GM18511 (cell line): ENCODE results near the gene SPTBN1.
A peak's percentile ranks its signal among the peaks of the same experiment; 100 is the strongest.

Experiments
- ATAC-seq: cut with Tn5 transposase; IDR thresholded peaks from one replicate; pipeline ENCODE4 v1.9.1; 2021; ENCODE audit warnings: mild to moderate bottlenecking, moderate library complexity; ENCODE audit not compliant: unreplicated experiment

Gene SPTBN1

DNA sequence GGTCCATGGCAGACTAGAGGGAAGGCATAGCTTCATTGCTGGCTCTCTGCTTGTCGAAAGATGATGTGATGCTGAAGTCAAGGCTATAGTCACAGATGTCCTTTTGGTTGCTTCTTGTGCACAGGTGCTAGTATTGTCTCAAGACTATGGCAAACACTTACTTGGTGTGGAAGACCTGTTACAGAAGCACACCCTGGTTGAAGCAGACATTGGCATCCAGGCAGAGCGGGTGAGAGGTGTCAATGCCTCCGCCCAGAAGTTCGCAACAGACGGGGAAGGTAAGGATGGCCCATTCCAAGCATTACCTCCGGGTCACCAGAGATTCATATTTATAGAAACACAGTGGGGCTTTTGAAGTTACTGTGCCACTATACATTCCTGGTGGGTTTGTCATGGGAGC, 171.8 kb downstream of the SPTBN1 start:
- ATAC-seq = no peak

GRCh38 chr2:54628418-54628817, 172.3 kb downstream of the SPTBN1 start:
- no peak for ATAC-seq

GRCh38 chr2:54628957-54629356, 172.8 kb downstream of the SPTBN1 start:
- no peak for ATAC-seq

DNA sequence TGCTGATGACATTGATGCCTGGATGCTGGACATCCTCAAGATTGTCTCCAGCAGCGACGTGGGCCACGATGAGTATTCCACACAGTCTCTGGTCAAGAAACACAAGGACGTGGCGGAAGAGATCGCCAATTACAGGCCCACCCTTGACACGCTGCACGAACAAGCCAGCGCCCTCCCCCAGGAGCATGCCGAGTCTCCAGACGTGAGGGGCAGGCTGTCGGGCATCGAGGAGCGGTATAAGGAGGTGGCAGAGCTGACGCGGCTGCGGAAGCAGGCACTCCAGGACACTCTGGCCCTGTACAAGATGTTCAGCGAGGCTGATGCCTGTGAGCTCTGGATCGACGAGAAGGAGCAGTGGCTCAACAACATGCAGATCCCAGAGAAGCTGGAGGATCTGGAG, 173.3 kb downstream of the SPTBN1 start:
- ATAC-seq = no peak

DNA sequence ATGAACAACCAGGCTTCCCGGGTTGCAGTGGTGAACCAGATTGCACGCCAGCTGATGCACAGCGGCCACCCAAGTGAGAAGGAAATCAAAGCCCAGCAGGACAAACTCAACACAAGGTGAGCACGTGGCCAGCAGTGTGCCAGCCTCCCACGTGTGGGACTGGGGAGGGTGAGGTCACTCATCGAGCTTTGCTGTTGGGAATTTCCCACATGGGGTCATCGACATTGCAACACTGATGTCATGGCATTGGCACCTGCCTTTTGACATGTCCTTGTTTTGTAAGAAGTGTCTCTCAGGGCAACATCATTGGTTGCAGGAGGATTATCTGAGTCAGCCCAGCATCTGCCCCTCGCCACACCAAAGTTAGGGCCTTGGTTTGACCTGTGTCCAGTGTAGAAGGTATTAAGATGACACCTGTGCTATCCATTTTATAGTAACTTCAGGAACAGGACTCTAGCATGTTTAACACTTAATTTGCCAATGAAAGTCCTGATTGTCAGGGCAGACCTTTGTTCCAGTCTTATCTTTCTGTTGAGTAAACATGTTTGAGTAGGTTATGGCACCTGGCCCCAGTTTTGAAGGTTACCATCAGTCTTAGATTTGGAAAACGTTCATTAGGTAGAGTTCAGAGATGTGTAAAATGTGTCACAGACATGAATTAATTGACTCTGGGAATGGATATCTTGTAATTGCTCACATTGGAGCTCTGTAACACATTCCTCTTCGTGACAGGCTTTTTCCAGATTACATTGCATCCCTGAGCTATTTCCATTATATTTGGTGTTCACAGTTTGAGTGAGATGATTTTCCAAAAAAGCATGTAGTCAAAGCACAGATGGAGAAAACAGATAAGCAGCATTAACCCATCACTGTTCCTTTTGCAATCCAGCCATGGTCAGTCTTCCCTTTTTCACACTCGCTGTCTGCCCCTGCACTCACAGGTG, 174.1 kb downstream of the SPTBN1 start:
- ATAC-seq = no peak

- ATAC-seq = no peak
Observed at GRCh38 chr2:54630858-54631497, 174.9 kb downstream of the SPTBN1 start.

- ATAC-seq = no peak
Observed at GRCh38 chr2:54631755-54632154, 175.6 kb downstream of the SPTBN1 start.

DNA sequence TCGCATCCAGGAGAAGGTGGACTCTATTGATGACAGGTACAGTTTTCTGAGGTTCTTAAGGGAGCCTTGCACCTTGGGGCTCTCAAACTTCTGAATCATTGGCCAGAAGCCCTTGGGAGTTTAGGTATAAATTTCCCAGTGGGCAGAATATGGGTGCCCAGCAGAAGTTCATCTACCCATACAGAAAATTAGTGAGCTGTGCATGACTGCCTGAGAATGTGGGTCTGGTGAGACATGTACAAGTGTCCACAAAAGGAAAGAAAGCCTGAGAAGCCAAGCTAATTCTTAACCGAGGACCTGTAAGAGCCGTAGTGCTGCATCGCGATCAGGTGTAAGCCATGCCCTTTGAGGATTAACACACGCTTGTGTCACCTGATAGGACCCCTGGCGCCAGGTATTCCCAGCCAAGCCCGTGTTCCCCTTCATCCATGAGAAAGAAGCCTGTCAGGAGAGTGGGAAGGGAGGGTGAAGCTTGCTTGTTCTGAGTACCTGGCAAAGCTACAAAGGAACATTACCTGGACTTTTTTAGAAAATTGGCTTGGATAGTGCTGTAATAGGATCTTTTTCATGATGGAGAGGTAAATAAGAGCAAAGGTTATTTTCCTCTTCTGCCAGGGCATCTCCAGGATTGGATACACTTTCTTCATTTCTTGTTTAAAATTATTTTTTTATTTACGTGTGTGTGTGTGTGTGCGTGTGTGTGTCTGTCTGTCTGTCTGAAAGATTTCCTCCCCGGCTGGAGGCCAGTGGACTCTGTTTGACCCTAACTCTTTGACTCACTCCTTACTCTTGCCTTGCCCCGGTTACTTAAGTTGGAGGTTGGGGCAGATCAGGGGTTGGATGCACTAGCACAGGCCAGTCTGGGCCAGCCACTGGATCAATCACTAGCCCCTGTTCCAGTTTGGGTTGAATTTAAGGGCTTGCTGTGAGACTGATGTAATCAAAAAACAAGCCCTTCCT, 176.9 kb downstream of the SPTBN1 start:
- no peak for ATAC-seq

DNA sequence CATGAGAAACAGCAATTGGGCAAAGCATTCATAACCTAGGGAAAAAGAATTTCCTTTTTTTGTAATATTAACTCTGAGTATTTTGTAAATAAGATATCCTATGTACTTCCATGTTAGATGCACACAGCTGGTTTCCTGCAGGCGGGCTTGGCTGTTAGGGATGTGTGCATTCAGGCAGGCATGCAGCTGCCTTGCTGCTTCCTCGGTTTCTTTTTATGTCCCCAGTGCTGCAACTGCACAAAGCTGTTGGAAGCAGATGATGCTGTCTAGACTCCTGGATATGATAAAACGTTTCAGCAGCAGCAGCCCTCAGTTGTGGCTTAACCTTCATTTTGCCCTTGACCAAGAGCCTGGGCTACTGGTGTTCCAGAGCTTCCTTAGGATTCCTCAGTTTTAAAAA, 177.9 kb downstream of the SPTBN1 start:
- ATAC-seq = no peak

- ATAC-seq = peak; percentile 82
Observed at GRCh38 chr2:54634564-54635511, 178.7 kb downstream of the SPTBN1 start.

DNA sequence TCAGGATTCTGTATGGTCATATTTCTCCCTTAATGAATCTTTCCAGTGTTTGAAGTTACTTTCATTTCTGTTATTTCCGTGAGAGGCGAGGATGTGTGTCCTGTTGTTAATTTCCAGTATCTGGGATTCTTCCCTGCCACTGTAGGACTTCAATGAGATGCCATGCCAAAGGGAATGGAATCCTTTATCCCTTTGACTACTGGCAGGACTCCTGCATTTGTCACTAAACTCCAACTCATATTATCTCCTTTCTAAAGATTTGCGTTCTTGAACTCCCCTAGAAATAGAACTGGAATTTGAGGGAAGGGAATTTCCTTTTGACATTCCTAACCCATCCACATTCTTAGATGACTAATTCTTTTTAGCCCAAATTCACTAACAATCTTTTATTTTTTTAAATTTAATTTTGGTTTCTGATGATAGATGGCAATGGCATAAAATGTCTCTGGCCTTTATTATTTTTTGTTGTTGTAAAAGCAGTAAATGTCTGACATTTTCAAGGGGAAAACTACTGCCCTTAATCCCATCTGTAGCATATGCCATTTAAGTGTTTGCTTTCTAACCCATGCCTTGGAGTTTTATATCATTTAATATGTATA, 179.5 kb downstream of the SPTBN1 start:
- ATAC-seq = no peak

- ATAC-seq = no peak
Observed at GRCh38 chr2:54636415-54637139, 180.4 kb downstream of the SPTBN1 start.

GRCh38 chr2:54638103-54638502, 182.0 kb downstream of the SPTBN1 start:
- ATAC-seq = peak; percentile 38

- no peak for ATAC-seq
Observed at GRCh38 chr2:54638774-54639187, 182.7 kb downstream of the SPTBN1 start.

GRCh38 chr2:54639609-54640008, 183.5 kb downstream of the SPTBN1 start:
- ATAC-seq = no peak

DNA sequence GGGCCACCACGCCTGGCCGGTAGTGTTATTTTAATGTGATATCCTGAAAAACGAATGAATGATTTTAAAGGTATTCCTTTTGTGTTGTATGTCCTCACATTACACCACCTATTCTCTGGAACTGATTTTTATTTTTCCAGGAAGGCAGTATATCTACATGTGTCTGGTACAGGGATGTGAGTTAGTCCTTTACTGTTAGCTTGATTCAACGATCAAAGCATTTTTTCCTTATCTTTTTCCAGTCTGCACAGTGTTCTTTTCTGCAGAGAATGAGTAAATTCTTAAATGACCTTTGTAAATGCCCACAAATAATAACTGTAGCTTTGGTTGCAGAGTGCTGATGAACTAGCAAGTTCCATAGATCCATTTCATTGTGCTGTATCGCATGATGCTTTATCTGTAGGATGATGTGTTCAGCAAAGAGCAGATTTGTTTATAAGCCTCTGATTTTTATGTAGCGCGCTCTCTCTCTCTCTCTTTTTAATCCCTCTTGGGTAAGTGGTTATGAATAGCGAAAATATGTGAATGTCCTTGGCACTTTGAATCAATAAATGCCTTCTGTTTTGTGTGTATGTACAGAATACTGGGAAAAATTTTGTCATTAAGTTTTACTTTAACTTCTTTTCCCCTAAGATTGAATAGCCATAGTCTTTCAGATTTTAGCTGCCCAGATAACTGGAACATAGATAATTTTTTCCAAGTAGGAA, 184.9 kb downstream of the SPTBN1 start:
- no peak for ATAC-seq

GRCh38 chr2:54641988-54642387, 185.9 kb downstream of the SPTBN1 start:
- no peak for ATAC-seq

GRCh38 chr2:54642677-54643430, 186.7 kb downstream of the SPTBN1 start:
- no peak for ATAC-seq
